GM18498 (cell line): Measurements from ENCODE around the gene CMTM4.
"Not testable (repeated sequence)": the region's sequence is repeated elsewhere in the genome, so short reads cannot be mapped to it uniquely, and the experiment has no call there.

Experiments used
- ATAC-seq: cut with Tn5 transposase; IDR thresholded peaks from one replicate; pipeline ENCODE4 v1.9.1; 2021; ENCODE audit warnings: mild to moderate bottlenecking, moderate library complexity; ENCODE audit not compliant: unreplicated experiment

The CMTM4 gene

GRCh38 chr16:66676599-66676998 lies 19.9 kb downstream of the CMTM4 start:
- ATAC-seq = no peak

- ATAC-seq = no peak
These were observed 22.9 kb downstream of the CMTM4 start for GRCh38 chr16:66673691-66674090.

GRCh38 chr16:66670691-66671388 lies 25.7 kb downstream of the CMTM4 start:
- ATAC-seq = no peak

- no peak for ATAC-seq
These were observed 27.6 kb downstream of the CMTM4 start for GRCh38 chr16:66668777-66669444.

- ATAC-seq = no peak
These were observed 28.6 kb downstream of the CMTM4 start for GRCh38 chr16:66667944-66668343.

GRCh38 chr16:66662445-66663194 lies 33.9 kb downstream of the CMTM4 start:
- ATAC-seq = no peak

- not testable (repeated sequence) for ATAC-seq
These were observed 34.7 kb downstream of the CMTM4 start for GRCh38 chr16:66661671-66662346.

- ATAC-seq = no peak
These were observed 35.4 kb downstream of the CMTM4 start for GRCh38 chr16:66661210-66661560.

GRCh38 chr16:66660422-66661209 lies 35.9 kb downstream of the CMTM4 start:
- ATAC-seq = no peak

GRCh38 chr16:66658860-66659190 lies 37.7 kb downstream of the CMTM4 start:
- ATAC-seq = no peak

- no peak for ATAC-seq
These were observed 38.2 kb downstream of the CMTM4 start for GRCh38 chr16:66658143-66658859.

GRCh38 chr16:66656547-66656946 lies 40.0 kb downstream of the CMTM4 start:
- no peak for ATAC-seq

- ATAC-seq = no peak
These were observed 42.8 kb downstream of the CMTM4 start for GRCh38 chr16:66653581-66654350.

- no peak for ATAC-seq
These were observed 43.7 kb downstream of the CMTM4 start for GRCh38 chr16:66652661-66653360.

GRCh38 chr16:66651965-66652364 lies 44.6 kb downstream of the CMTM4 start:
- ATAC-seq = no peak

GRCh38 chr16:66651474-66651765 lies 45.1 kb downstream of the CMTM4 start:
- no peak for ATAC-seq

GRCh38 chr16:66650707-66651473 lies 45.7 kb downstream of the CMTM4 start:
- ATAC-seq = peak; percentile 94

GRCh38 chr16:66649636-66650205 lies 46.8 kb downstream of the CMTM4 start:
- ATAC-seq = no peak
